IPS-18a (cell line): ENCODE results near the gene TEX22.
"Not testable (repeated sequence)": the region's sequence is repeated elsewhere in the genome, so short reads cannot be mapped to it uniquely, and the experiment has no call there.

Source experiments
- H3K27ac ChIP-seq: one replicate; pipeline ENCODE4 v1.5.1; 2013; ENCODE audit warnings: low read length
- H3K27me3 ChIP-seq: one replicate; pipeline ENCODE4 v1.6.1; 2013; ENCODE audit warnings: mild to moderate bottlenecking, low read length; ENCODE audit not compliant: control insufficient read depth, insufficient read depth
- H3K36me3 ChIP-seq: one replicate; pipeline ENCODE4 v1.6.1; 2013; ENCODE audit warnings: low read depth, low read length; ENCODE audit not compliant: control insufficient read depth
- H3K4me1 ChIP-seq: one replicate; pipeline ENCODE4 v1.6.1; 2013; ENCODE audit warnings: low read depth, low read length; ENCODE audit not compliant: control insufficient read depth
- H3K4me3 ChIP-seq: one replicate; pipeline ENCODE4 v1.5.1; 2013; ENCODE audit warnings: low read length
- H3K9ac ChIP-seq: one replicate; pipeline ENCODE4 v1.6.1; 2013; ENCODE audit warnings: mild to moderate bottlenecking, low read length, moderate library complexity
- H3K9me3 ChIP-seq: one replicate; pipeline ENCODE4 v1.6.1; 2013; ENCODE audit warnings: low read depth, low read length; ENCODE audit not compliant: control insufficient read depth

TEX22 gene

GRCh38 chr14:105356927-105357326, 41.4 kb upstream of the TEX22 start:
- Histone ChIP-seq H3K9ac (no peak overlapping the region), H3K36me3 (no peaks in the 10 kb centered on the region), H3K4me1 (no peaks in the 10 kb centered on the region), H3K27ac (no peak overlapping the region), H3K9me3 (no peaks in the 10 kb centered on the region), H3K27me3 (no peaks in the 10 kb centered on the region), H3K4me3 (no peak overlapping the region)

GRCh38 chr14:105357626-105358025, 40.7 kb upstream of the TEX22 start:
- Histone ChIP-seq H3K4me3 (no peak overlapping the region), H3K36me3 (no peaks in the 10 kb centered on the region), H3K27me3 (no peaks in the 10 kb centered on the region), H3K9ac (no peak overlapping the region), H3K27ac (no peak overlapping the region), H3K9me3 (no peaks in the 10 kb centered on the region), H3K4me1 (no peaks in the 10 kb centered on the region)

- H3K36me3 ChIP-seq, result no peaks in the 10 kb centered on the region
Measured at GRCh38 chr14:105358140-105358846, 40.0 kb upstream of the TEX22 start.

GRCh38 chr14:105358943-105359342, 39.4 kb upstream of the TEX22 start:
- Histone ChIP-seq H3K27ac (no peak overlapping the region), H3K4me1 (no peaks in the 10 kb centered on the region), H3K9me3 (no peaks in the 10 kb centered on the region), H3K36me3 (no peaks in the 10 kb centered on the region), H3K9ac (no peak overlapping the region), H3K27me3 (no peaks in the 10 kb centered on the region), H3K4me3 (no peak overlapping the region)

More at GRCh38 chr14:105358140-105358846, 40.0 kb upstream of the TEX22 start:
- H3K4me1 ChIP-seq, result no peaks in the 10 kb centered on the region
- no peak overlapping the region for H3K4me3 ChIP-seq
- H3K27ac ChIP-seq, result no peak overlapping the region
- H3K9ac ChIP-seq, result no peak overlapping the region
- H3K27me3 ChIP-seq, result no peaks in the 10 kb centered on the region
- H3K9me3 ChIP-seq, result no peaks in the 10 kb centered on the region

GRCh38 chr14:105361412-105361811, 36.9 kb upstream of the TEX22 start:
- H3K4me3 ChIP-seq, H3K9me3 ChIP-seq, H3K36me3 ChIP-seq, H3K27me3 ChIP-seq, H3K27ac ChIP-seq, H3K4me1 ChIP-seq, H3K9ac ChIP-seq: not testable (repeated sequence)

- Histone ChIP-seq H3K27ac (no peak overlapping the region), H3K4me3 (no peak overlapping the region)
Measured at GRCh38 chr14:105363847-105364708, 34.3 kb upstream of the TEX22 start.

GRCh38 chr14:105365101-105365500, 33.2 kb upstream of the TEX22 start:
- H3K4me1 ChIP-seq, result no peaks in the 10 kb centered on the region
- H3K4me3 ChIP-seq, result no peak overlapping the region
- no peak overlapping the region for H3K9ac ChIP-seq
- no peaks in the 10 kb centered on the region for H3K27me3 ChIP-seq
- H3K27ac ChIP-seq, result no peak overlapping the region
- H3K36me3 ChIP-seq, result no peaks in the 10 kb centered on the region
- no peaks in the 10 kb centered on the region for H3K9me3 ChIP-seq

More at GRCh38 chr14:105363847-105364708, 34.3 kb upstream of the TEX22 start:
- Histone ChIP-seq H3K4me1 (no peaks in the 10 kb centered on the region), H3K36me3 (no peaks in the 10 kb centered on the region), H3K27me3 (no peaks in the 10 kb centered on the region), H3K9ac (no peak overlapping the region), H3K9me3 (no peaks in the 10 kb centered on the region)

GRCh38 chr14:105365681-105366080, 32.7 kb upstream of the TEX22 start:
- Histone ChIP-seq H3K9ac (no peak overlapping the region), H3K27me3 (no peaks in the 10 kb centered on the region), H3K9me3 (no peaks in the 10 kb centered on the region), H3K36me3 (no peaks in the 10 kb centered on the region), H3K4me1 (no peaks in the 10 kb centered on the region), H3K4me3 (no peak overlapping the region), H3K27ac (no peak overlapping the region)

GRCh38 chr14:105366386-105367074, 31.8 kb upstream of the TEX22 start:
- Histone ChIP-seq H3K9ac (no peak overlapping the region), H3K27me3 (no peaks in the 10 kb centered on the region), H3K4me1 (no peaks in the 10 kb centered on the region), H3K4me3 (no peak overlapping the region), H3K9me3 (no peaks in the 10 kb centered on the region), H3K36me3 (no peaks in the 10 kb centered on the region), H3K27ac (no peak overlapping the region)

GRCh38 chr14:105367116-105368031, 31.0 kb upstream of the TEX22 start:
- Histone ChIP-seq H3K27me3 (no peaks in the 10 kb centered on the region), H3K4me3 (no peak overlapping the region), H3K9me3 (no peaks in the 10 kb centered on the region), H3K27ac (no peak overlapping the region), H3K9ac (no peak overlapping the region), H3K36me3 (no peaks in the 10 kb centered on the region), H3K4me1 (no peaks in the 10 kb centered on the region)

GRCh38 chr14:105368032-105368417, 30.3 kb upstream of the TEX22 start:
- H3K9ac ChIP-seq, result no peak overlapping the region
- no peak overlapping the region for H3K4me3 ChIP-seq
- no peaks in the 10 kb centered on the region for H3K9me3 ChIP-seq
- no peaks in the 10 kb centered on the region for H3K4me1 ChIP-seq
- H3K27me3 ChIP-seq, result no peaks in the 10 kb centered on the region
- H3K36me3 ChIP-seq, result no peaks in the 10 kb centered on the region
- no peak overlapping the region for H3K27ac ChIP-seq
